Uterus (tissue), 4 donors: Measurements from ENCODE around the gene AP2M1. TPM values are rescaled to one million over a fixed set of nuclear protein-coding genes. Genes with fewer than 3 reads are reported as not detected.
A peak's percentile ranks its signal among the peaks of the same experiment; 100 is the strongest.

Experiments
- DNase-seq, 2 donors: peaks; one replicate each; pipeline ENCODE4 v3.0.0-alpha.2; 2019 to 2020
- H3K27ac ChIP-seq, 2 donors: fragments of 200-600 bp; sonication (generic); 1 replicate in 1 of 2; 2 replicates in 1 of 2; pipeline ENCODE4 v1.5.1; 2016 to 2018
- H3K27me3 ChIP-seq, 2 donors: fragments of 200-600 bp; sonication (generic); one replicate each; pipeline ENCODE4 v1.5.1; 2018 to 2019; ENCODE audit warnings: control low read depth in 1 of 2
- H3K36me3 ChIP-seq, 2 donors: fragments of 200-600 bp; sonication (generic); one replicate each; pipeline ENCODE4 v1.5.1; 2019; ENCODE audit warnings: control low read depth in 1 of 2
- H3K4me1 ChIP-seq, 2 donors: fragments of 200-600 bp; sonication (generic); one replicate each; pipeline ENCODE4 v1.5.1; 2018 to 2019; ENCODE audit warnings: control low read depth in 1 of 2
- H3K4me3 ChIP-seq, 2 donors: fragments of 200-600 bp; sonication (generic); 1 replicate in 1 of 2; 2 replicates in 1 of 2; pipeline ENCODE4 v1.5.1; 2018 to 2019; ENCODE audit warnings: mild to moderate bottlenecking in 1 of 2
- H3K9me3 ChIP-seq, 2 donors: fragments of 200-600 bp; sonication (generic); one replicate each; pipeline ENCODE4 v1.5.1; 2019; ENCODE audit warnings: control low read depth in 1 of 2
- POLR2A ChIP-seq, 2 donors: fragments of 450-650 bp; IDR thresholded peaks; one replicate each; pipeline ENCODE4 v1.6.1; 2016; ENCODE audit warnings: antibody characterized with exemption in 2 of 2, mild to moderate bottlenecking in 1 of 2, moderate library complexity in 1 of 2
- intact Hi-C: fragments of 100-400 bp; cut with DNase I; formaldehyde crosslinking; loops from one replicate; pipeline ENCODE4 v1.15.1; 2023; ENCODE audit warnings: low total_unique reads
- total RNA-seq, 4 donors: library from RNA; depleted of rRNA in 3 of 4; stranded (reverse); fragments of >200 nt in 3 of 4; gene quantifications; one replicate each; pipeline versions ENCODE4 v1.1.0 to v1.2.4, GENCODE V29; 2014 to 2023
- TF ChIP-seq, protein P1 (sequence below), 4 experiments: fragments of 200-600 bp in 2 of 4; fragments of 450-650 bp in 2 of 4; sonication (generic) in 2 of 4; IDR thresholded peaks; one replicate each; pipeline ENCODE4 v1.5.1; 2016 to 2019; ENCODE audit warnings: antibody characterized with exemption in 4 of 4, mild to moderate bottlenecking in 2 of 4, moderate library complexity in 1 of 4
- donor health status: DM: yes; HTN: yes; CAD: no.

The AP2M1 gene
- total RNA-seq, 4 donors from 2014 or later, result 81.8 to 248 (median 172) TPM

DNA sequence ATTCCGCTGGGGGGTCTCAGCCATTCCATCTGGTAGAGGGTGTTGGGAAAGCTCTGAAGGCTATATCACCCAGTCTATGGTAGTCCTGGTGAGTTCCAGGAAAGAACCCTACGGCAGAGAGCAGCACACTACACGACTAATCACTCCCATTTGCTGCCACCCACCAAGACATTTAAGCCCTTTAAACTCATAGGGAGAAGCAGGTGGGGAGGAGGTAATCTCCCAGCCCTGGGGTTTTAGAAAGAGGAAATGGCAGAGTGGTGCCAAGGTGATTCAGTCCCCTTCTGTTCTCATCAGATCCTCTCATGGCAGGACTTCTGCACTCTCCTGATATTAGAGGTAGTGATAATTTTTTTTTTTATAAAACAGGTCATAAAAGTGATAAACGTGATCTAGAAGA lies 44.2 kb downstream of the AP2M1 start:
- intact Hi-C loops, result no loop called here
- Histone ChIP-seq H3K4me1 (no peaks in the 10 kb centered on the region), H3K9me3 (no peaks in the 10 kb centered on the region), H3K4me3 (no peak overlapping the region), H3K27me3 (no peaks in the 10 kb centered on the region), H3K36me3 (no peaks in the 10 kb centered on the region), H3K27ac (no peak overlapping the region)
- DNase-seq, result no peak
- no peak for TF ChIP-seq POLR2A (IDR thresholded peaks at IDR 0.05)

GRCh38 chr3:184222521-184222920 lies 47.9 kb downstream of the AP2M1 start:
- no peak for DNase-seq
- no peaks in the 10 kb centered on the region for H3K4me1 ChIP-seq
- no peak overlapping the region for H3K27ac ChIP-seq
- no peaks in the 10 kb centered on the region for H3K9me3 ChIP-seq
- no peaks in the 10 kb centered on the region for H3K36me3 ChIP-seq
- TF ChIP-seq, protein P1, sequence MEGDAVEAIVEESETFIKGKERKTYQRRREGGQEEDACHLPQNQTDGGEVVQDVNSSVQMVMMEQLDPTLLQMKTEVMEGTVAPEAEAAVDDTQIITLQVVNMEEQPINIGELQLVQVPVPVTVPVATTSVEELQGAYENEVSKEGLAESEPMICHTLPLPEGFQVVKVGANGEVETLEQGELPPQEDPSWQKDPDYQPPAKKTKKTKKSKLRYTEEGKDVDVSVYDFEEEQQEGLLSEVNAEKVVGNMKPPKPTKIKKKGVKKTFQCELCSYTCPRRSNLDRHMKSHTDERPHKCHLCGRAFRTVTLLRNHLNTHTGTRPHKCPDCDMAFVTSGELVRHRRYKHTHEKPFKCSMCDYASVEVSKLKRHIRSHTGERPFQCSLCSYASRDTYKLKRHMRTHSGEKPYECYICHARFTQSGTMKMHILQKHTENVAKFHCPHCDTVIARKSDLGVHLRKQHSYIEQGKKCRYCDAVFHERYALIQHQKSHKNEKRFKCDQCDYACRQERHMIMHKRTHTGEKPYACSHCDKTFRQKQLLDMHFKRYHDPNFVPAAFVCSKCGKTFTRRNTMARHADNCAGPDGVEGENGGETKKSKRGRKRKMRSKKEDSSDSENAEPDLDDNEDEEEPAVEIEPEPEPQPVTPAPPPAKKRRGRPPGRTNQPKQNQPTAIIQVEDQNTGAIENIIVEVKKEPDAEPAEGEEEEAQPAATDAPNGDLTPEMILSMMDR (IDR thresholded peaks at IDR 0.05), result no peak
- no peak for TF ChIP-seq POLR2A (IDR thresholded peaks at IDR 0.05)
- intact Hi-C loops, result no loop called here
- H3K27me3 ChIP-seq, result no peaks in the 10 kb centered on the region
- no peak overlapping the region for H3K4me3 ChIP-seq

DNA sequence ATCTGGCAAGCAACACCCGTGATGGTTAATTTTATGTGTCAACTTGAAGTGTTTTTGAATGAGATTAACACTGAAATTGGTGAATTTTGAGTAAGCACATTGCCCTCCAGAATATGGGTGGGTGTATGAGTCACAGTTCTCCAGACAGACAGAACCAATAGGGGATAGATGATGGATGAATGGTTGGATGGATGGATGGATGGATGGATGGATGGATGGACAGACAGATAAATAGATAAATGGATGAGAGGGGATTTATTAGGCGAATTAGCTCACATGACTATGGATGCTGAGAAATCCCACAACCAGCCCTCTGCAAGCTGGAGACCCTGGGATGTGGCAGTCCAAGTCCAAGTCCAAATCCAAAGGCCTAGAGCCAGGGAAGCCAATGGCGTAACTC lies 49.3 kb downstream of the AP2M1 start:
- TF ChIP-seq, protein P1 (IDR thresholded peaks at IDR 0.05), result no peak
- intact Hi-C loops, result no loop called here
- H3K4me3 ChIP-seq, result no peak overlapping the region

GRCh38 chr3:184227481-184227935 lies 52.9 kb downstream of the AP2M1 start:
- Histone ChIP-seq H3K9me3 (no peaks in the 10 kb centered on the region), H3K4me1 (peaks cover 0 to 18% of the 10 kb centered on the region in 2 donors), H3K27me3 (peaks cover 8 to 19% of the 10 kb centered on the region in 2 donors), H3K4me3 (no peak overlapping the region), H3K36me3 (no peaks in the 10 kb centered on the region), H3K27ac (no peak overlapping the region)
- no peak for DNase-seq
- intact Hi-C loops, result no loop called here
- no peak for TF ChIP-seq POLR2A (IDR thresholded peaks at IDR 0.05)
- TF ChIP-seq, protein P1 (IDR thresholded peaks at IDR 0.05), result peak in 3 of 4 experiments; percentile 22 to 40 (median 28)

More for the DNA sequence above, 49.3 kb downstream of the AP2M1 start:
- Histone ChIP-seq H3K9me3 (no peaks in the 10 kb centered on the region), H3K4me1 (peaks cover 0 to 3% of the 10 kb centered on the region in 2 donors), H3K27me3 (no peaks in the 10 kb centered on the region), H3K36me3 (no peaks in the 10 kb centered on the region), H3K27ac (no peak overlapping the region)
- DNase-seq, result no peak

- peaks cover 0 to 18% of the 10 kb centered on the region in 2 donors for H3K4me1 ChIP-seq
- peaks cover 8 to 19% of the 10 kb centered on the region in 2 donors for H3K27me3 ChIP-seq
- no peak overlapping the region for H3K4me3 ChIP-seq
- no peak for TF ChIP-seq POLR2A (IDR thresholded peaks at IDR 0.05)
- TF ChIP-seq, protein P1 (IDR thresholded peaks at IDR 0.05), result no peak
- H3K27ac ChIP-seq, result no peak overlapping the region
- H3K36me3 ChIP-seq, result no peaks in the 10 kb centered on the region
- intact Hi-C loops, result no loop called here
- DNase-seq, result no peak
- H3K9me3 ChIP-seq, result no peaks in the 10 kb centered on the region
These were observed 53.9 kb downstream of the AP2M1 start for GRCh38 chr3:184228376-184229137.
